Embryonic facial prominence (tissue), 1 donor: ENCODE data around the gene CYP1A1.
"Not testable (repeated sequence)": the region's sequence is repeated elsewhere in the genome, so short reads cannot be mapped to it uniquely, and the experiment has no call there.

ENCODE experiments used
- DNase-seq: peaks from one replicate; pipeline ENCODE4 v3.0.0-alpha.2; 2016; ENCODE audit errors: extremely low spot score

The CYP1A1 gene

DNA sequence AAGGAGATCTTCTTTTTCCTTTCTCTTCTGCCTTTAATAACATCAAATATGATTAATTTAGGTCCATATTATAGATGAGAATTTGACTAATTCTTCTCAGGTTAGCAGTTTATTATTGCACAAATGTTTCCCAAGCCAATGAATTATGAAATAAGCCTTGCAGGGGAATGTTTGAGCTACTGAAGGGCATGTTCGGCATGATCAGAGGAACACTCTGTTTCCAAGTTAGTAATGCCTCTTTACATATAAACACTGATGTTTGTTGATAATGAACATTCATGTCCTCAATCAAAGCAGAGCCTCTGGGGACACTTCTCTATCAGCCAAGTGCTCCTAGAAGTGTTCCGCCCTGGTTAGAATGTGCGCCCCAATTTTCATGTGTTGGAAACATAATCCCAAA is 10.0 kb upstream of the CYP1A1 start:
- DNase-seq: no peak

DNA sequence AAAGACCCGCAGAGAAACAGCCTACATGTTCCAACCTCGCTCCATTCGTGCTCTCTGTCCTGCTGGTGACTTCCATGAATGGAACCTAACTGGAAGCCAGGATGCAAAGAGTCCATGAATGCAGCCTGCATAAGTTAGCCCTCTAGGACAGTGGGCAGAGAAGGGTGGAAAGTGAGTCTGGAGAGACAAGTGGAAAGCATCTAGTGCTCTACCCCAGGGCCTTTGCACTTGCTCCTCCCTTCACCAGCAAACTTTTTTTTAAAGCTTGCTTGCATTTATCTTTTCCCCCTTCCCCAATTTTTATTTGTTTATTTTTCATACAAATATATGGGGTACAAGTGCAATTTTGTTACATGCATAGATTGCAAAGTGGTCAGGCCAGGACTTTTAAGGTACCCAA is 7.9 kb upstream of the CYP1A1 start:
- DNase-seq: no peak

DNA sequence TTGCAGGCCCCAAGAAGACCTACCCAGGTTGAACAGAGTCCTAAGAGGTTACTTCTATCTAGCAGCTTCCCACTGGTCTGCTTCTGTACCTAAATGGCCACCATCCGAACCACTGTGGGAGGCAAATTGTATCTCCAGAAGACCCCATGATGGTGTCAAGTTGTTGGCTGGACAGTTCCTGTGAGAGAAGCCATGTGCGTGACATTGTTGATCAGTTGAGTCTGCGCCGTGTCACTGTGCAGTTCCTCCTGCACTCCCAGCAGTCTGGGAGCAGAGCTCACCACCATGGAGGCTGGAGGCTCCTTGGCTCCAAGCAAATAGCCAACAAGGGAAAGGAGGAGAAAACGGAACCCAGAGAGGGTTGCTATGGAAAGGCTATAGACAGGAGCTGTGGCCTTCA is 7.5 kb upstream of the CYP1A1 start:
- no peak for DNase-seq

DNA sequence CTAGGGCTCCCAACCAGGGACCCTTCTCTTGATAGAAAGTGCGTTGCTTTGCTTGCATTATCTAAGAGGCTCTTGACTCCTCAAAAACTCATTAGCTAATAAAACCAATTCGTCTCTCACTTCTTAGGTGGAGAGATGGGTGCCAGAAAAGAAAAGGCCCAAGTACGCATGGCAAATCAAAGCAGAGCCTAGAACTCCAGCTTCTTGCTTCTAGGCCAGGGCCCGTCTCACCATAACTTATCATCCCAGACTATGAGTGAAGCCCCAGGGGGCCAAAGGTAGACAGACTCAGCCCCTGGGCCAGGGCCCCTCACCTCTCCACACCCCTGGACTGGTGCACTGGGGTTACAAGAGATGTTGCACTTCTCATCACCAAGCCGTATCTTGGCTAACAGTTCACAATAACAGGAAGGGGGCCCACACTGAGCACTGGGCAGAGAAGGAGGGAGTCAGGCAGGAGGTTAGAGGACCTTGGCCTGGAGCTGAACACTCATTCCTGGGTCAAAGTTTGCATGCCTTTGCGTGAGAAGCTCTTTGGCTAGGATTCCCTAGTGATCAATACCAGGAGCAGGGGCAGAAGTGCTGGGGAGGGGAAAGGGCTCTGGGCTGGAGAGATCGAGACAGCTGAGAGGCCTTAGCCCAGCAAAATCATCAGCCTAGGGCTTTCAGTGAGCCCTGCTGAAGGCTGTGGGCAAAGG is 5.4 kb upstream of the CYP1A1 start:
- DNase-seq: no peak

DNA sequence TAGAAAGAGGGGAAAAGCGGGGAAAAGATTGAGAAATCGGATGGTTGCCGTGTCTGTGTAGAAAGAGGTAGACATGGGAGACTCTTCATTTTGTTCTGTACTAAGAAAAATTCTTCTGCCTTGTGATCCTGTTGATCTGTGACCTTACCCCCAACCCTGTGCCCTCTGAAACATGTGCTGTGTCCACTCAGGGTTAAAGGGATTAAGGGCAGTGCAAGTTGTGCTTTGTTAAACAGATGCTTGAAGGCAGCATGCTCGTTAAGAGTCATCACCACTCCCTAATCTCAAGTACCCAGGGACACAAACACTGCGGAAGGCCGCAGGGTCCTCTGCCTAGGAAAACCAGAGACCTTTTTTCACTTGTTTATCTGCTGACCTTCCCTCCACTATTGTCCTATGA is 4.0 kb upstream of the CYP1A1 start:
- DNase-seq: not testable (repeated sequence)

DNA sequence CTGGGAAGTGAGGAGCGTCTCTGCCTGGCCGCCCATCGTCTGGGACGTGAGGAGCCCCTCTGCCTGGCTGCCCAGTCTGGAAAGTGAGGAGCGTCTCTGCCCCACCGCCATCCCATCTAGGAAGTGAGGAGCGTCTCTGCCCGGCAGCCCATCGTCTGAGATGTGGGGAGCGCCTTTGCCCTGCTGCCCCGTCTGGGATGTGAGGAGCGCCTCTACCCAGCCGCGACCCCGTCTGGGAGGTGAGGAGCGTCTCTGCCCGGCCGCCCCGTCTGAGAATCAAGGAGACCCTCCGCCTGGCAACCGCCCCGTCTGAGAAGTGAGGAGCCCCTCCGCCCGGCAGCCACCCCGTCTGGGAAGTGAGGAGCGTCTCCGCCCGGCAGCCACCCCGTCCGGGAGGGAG is 3.4 kb upstream of the CYP1A1 start:
- not testable (repeated sequence) for DNase-seq

DNA sequence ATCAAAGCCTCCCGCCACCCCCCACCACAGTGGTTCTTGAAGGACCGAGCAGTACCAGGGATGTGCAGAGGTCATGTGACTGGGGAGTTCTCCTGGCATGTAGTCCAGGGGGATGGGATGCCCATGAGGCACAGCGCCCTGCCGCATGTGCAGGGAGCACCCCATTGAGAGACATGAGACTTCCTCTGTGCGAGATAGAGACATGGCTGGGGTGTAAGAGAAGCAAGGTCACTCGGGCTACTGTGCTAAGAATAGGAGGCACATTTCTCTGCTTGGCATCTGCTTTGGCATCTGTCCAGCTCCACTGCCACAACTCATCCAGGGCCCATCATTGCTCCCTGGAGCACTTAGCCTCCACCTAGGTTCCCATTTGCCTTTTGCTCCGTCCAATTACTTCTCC is 2.4 kb upstream of the CYP1A1 start:
- DNase-seq: no peak

DNA sequence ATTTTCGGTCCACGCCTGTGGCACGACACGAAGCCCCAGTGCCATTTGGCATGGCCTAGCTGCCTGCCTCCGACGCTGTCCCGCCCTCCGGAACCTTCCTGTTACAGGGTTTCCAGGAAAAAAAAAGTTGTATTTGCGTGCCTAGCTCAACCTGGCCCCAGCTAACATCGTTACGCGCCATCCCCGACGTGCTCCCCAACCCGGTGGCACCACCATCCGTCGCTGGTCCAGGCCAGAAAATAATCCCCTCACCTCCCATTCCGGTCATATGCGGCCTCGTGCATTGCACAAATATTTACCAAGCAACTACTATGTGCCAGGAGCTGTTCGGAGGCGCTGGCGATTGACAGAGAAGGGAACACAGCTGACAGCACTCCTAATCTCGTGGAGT is 1.4 kb upstream of the CYP1A1 start:
- DNase-seq: no peak

DNA sequence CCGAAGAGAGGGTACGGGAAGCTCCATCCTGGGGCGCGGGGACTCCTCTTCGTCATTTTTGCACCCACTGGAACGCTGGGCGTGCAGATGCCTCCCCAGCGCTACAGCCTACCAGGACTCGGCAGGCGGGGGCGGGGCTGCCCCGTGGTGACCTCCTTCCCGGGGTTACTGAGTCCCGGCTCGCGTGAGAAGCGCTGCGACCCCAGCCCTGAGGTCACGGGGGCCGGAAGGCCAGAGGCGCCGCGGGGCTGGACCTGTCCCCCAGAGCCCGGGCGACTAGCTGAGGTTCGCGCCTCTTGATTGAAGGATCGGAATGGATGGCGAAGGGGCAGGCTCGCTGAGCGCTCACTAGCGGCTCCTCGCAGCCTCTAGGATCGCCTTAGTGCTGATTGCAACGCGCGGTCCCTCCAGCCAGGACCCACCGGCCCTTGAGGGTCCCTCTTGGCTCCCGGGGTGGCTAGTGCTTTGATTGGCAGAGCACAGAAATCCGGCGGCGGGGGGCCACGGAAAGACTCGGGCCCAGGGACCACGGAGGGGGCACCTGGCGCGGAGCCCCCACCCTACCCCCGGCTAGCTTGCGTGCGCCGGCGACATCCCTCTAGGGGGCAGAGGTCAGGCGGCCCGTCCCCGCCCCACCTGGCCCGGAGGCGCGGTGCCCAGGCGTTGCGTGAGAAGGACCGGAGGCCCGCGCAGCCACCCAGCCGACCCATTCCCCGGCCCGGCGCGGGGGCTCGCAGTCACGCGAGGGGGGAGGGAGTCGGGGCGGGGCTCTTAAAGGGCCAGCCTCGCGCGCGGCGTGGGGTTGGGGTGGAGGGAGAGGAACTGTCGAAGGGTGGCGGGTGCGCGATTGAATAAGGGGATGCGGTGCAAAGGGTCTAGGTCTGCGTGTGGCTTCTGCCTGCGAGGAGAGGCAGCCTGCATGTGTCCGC is 781 bp upstream of the CYP1A1 start:
- no peak for DNase-seq

DNA sequence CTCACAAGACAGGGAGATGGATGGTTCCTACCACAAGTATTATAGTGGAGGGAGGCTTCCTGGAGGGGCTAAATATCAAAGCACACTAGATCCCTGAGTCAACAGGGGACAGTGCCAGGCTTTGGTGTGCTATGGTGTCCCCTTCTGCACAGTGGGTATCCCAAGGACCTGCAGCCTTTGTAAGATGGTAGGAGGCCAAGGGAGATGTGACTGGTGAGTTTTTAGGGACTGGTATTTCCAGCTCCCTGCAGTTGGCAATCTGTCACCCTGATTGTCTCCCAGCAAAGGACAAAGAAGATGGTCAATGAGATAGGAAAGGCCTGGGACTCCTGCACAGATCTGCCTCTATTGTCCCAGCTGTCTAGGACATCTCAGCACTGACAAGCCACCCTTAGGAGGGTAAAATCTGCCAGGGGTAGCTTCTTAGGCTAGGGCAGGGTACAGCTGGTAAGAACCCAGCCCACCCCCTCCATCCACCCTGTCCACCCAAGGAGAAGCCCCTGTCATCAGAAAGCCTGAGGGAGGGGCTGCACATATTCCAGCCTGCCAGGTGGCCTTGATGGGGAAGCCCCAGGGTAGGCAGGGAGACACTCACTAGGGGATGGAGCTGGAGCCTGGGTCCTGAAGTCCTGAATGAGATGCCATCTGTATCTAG is 631 bp downstream of the CYP1A1 start:
- no peak for DNase-seq

DNA sequence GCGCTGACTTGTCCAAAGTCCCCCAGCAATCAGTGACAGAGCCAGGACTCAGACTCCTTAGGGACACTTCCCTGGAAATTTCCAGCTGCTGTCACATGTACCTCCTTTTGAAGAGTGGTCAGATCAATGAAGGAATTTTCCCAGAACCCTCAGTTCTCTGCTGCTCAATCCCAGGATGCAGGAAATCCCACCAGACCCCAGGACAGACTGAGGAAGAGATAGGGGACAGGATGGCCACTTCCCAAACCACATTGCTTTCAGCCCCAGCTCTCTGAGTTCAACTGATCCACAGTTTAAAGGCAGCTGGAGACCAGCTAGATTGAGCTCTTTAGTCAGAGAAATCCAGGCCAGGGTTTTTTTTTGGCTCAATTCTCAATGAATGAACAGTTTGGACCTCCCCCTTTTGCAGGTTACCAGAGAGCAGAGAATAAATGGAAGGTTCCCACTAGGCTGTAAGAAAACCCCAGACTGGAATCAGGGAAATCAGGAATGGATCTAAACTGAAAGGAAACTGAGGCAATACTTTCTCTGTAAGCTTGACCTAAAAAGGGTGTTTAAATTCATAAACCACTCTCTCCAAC is 1.5 kb downstream of the CYP1A1 start:
- DNase-seq: no peak

DNA sequence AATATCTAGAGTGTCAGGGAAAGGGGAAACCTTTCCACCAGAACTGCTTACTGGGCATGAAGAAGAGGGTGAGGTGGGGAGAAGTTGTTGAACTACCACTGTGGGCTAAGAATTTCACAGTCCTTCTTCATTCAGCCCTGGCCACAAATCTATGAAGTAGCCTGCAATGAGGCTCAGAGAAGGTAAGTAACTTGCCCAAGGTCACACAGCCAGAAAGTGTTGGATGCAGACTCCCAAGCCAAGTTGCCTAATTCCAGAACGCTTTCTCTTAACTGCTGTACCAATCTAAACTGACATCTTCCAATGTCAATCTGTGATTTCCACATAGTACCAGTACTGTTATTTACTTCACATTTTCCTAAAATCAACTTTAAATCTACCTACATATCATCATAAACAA is 2.1 kb downstream of the CYP1A1 start:
- no peak for DNase-seq

DNA sequence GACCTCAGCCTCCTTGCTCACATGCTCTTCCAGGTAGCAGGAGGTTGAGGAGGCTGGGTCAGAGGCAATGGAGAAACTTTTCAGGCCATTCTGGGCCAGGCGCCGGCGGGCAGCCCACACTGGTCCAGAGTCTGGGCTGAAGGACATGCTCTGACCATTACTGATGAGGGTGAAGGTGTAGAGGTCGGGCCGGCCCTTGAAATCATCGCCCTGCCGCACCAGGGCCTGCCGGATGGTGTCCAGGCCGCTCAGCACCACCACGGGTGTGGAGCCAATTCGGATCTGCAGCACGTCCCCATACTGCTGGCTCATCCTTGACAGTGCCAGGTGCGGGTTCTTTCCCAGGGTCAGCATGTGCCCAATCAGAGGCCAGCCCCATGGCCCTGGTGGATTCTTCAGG is 2.7 kb downstream of the CYP1A1 start:
- DNase-seq: no peak

DNA sequence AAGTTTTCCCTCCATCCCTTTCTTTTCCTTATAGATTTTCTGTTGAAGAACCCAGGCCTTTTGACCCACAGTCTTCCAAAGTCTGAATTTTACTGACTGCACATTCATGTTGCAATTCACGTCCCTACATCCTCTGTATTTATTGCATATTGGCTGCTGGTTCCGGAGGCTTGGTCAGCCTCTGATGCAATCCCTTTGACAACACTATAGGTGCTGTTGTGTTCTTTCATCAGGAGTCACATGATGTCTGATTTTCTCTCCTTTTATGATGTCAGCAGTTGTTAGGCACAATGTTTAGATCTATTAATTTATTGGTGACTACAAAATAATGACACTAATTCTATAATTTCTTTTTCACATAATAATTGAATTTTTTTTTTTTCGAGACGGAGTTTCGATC is 8.7 kb downstream of the CYP1A1 start:
- no peak for DNase-seq

DNA sequence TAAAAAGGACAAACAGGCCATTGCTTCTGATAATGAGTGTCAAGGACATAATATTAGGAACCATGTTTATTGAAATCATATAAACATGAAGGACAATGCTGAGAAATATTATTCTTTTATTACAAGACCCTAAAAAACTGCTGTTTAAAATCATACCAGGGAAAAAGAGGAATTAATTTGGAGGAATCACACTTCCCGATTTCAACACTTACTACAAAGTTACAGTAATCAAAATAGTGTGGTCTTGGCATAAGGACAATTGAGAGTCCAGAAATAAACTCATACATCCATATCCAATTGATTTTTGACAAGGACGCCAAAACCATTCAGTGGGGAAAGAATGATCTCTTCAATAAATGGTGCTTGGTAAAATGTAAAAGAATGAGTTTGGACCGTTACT is 13.0 kb downstream of the CYP1A1 start:
- no peak for DNase-seq

DNA sequence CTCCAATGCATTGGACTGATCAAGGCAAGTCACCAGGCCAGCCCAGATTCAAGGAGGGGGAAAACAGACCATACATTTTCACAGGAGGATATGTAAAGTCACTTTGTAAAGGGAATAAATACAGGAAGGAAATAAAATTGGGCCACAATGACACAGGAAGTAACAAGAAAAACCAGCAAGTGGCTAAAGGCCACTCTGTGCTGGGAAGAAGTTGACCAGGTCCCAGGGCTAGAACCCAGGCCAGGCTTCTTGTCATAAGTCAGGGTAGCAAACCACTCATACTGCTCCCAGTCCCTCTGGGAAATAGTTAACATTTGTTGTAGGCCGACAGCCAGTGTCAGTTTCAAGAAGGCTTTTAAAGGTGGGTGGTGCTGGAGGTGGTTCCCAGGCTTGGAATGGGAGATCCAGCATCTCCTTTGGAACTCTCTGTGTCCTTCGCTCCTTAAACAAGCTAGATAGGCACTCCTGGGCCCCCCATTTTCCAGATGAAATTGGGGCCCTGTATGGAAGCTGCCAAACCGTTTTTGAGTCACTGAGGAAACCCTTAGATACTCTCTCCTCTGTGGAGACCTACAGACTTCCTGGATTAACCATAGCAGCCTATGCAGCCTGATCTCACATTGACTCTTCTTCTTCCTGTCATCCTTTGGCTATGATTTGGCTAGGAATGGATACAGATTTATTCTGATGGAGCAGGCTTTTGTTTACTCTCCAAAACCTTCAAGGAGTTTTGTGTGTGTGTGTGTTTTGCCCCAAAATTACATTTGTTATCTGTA is 14.8 kb downstream of the CYP1A1 start:
- no peak for DNase-seq

DNA sequence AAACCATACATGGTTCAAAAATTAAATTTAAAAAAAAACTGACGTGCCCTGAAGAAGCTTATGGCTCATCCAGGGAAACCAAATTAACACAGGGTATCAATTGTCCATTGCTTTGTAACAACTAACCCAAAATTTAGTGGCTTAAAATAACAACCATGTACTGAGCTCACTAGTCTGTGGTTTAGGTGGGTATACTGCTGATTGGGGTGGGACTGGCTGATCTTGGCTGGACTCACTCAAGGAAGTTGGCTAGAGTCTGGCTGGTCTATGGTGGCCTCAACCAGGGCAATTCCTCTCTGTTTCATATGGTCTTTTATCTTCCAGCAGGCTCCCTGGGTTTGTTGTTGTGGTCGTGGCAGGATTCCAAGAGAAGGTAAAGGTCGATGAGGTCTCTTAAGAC is 15.4 kb downstream of the CYP1A1 start:
- DNase-seq: no peak

DNA sequence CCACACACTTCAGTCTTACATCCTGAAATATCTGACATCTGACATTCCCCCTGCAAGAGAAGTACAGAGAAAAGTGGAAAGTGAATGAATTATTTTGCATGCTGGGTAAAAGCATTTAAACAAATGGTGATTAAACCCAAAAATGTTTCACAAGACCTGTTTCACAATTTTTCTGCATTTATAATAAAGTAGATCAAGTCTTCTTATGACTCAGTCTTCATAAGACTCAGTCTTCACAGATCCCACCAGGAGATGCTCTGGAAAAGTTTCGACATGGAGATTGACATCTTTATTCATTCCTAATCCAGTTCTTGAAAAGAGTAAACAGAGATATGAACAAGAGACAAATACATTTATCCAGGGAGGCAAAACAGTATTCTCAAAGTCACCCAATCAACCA is 16.3 kb downstream of the CYP1A1 start:
- DNase-seq: no peak

DNA sequence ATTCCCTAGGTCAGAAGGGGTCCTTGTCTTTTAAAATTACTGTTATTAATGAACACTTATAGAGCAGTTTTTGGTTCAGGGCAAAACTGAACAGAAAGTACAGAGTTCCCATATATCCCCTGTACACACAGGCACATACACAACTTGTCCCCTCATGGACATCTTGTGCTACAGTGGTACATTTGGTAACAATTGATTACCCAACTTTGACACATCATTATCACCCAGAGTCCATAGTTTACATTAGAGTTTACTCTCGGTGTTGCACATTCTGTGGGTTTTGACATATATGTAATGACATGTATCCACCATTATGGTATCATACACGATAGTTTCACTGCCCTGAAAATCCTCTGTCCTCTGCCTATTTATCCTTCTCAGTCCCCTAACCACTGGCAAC is 28.5 kb downstream of the CYP1A1 start:
- DNase-seq: no peak

DNA sequence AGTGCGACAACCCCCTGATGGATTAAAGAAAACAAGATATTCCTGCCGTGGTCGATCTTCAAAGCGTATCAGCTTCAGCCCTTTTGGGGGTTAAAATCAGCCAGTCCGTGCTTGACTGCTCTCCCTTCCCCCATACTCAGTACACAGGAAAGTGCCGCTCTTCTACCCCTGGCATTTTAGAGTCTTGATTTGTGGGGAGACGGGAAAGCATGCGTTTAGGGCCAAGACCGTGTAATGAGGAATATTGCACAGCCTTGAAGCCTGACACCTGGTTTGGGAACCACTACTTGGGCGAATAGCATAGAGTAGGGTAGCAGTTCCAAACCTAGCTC is 29.0 kb downstream of the CYP1A1 start:
- no peak for DNase-seq

DNA sequence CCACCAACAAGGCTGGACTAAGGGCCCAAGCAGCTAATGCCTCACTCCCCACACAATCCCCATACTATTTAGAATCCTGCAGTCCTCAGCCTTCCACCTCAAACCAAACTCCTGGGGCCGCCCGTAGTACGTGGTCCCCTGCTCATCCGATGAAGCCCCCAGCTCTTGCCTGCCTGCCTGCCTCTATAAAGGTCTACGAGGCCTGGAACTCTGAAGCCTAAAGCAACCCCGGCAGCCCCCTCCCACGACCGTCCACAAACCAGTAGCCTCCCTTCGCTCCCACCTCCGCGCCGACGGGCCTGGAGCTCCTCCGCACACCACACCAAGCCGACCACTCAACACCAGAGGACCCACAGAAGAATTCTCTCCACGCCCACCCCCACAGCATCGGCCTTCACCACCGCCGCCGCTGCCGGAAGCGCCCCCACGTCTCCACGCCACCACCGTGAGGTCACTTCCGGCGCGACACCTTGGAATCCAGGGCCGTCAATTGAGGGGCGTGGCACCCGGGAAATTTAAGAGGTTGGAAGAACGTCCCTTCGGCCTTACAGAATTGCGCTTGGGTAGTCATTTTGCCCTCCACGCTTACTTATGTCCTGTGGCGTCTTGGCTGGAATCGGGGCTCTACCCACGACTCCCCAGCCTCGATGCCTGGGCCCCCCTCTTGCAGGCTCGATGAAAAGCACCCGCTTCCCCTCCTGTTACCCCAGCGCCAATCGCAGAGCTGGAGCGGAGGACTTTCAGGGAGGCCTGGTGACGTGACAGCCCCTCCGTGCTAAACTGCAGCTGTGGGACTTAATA is 29.5 kb downstream of the CYP1A1 start, which contains the start of gene EDC3:
Gene EDC3 (minus strand): TSS at position 428 of the 801 bp plus-strand sequence. CDS start 20,900 bp downstream, outside the sequence.
- DNase-seq: peak; percentile 90
